SKM-1 (cell line): ENCODE results near the gene DHDDS.

Experiments used
- DNase-seq: peaks from one replicate; lab custom pipeline; 2025; ENCODE audit not compliant: unreplicated experiment; lab: John Stamatoyannopoulos, UW

The DHDDS gene

DNA sequence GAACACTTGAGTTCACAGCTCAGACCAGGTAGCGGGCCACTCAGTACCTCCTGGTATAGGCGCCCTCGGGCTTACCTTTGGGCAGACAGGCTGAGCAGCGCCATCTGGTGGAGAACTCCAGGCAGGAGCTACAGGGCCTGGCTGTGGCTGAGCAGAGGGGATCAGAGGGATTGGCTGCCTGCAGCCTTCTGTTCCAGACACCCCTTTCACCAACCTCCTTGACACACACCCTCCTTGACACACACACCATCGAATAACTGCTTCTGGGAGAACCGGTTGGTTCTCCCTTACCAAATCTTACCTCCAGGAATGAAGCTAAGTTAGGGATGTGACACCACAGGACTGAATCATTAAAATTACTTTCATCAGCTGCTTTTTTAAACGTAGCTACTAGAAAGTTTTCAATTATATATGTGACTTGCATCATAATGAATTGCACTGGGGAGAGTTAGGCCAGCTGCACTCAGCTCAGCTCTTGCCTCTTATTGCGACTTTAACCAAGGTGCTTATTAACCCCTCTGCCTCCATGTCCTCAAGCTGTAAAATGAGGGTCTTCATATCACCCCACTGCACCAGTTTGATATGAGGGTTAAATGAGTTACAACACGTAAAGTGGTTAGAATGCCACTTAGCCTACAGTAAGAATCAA, 14.9 kb upstream of the DHDDS start:
- DNase-seq = peak; percentile 23

- DNase-seq = no peak
Measured at GRCh38 chr1:26418865-26419349, 13.2 kb upstream of the DHDDS start.

GRCh38 chr1:26419494-26419893, 12.6 kb upstream of the DHDDS start:
- no peak for DNase-seq

GRCh38 chr1:26429721-26430120, 2.4 kb upstream of the DHDDS start:
- no peak for DNase-seq

- no peak for DNase-seq
Measured at GRCh38 chr1:26432793-26433192, 672 bp downstream of the DHDDS start.

DNA sequence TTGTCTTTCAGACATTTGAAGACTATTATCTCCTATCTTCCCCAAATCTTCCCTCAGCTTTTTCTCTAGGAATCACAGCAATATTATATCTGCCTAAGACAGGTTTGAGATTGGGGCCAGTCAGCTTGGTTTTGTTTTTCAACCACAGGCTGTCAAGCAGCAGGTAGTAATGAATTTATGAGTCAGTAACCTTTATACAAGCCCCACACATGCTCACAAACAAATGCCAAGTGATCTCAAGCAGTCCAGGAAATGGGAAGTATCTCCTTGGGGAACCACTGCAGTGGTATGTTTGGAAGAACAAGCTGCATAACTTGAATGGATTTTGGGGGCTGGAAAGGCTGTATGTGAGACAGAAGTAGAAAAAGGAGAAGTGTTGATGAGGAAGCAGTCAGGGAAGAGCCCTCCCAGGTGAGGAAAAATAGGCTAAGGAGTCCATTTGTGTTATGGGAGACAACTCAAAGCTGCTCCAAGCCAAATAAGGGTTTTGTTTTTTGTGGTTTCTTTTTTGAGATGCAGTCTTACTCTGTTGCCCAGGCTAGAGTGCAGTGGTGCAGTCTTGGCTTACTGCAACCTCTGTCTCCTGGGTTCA, 2.1 kb downstream of the DHDDS start:
- no peak for DNase-seq

GRCh38 chr1:26438041-26438440, 5.9 kb downstream of the DHDDS start:
- DNase-seq = no peak

GRCh38 chr1:26440259-26440658, 8.1 kb downstream of the DHDDS start:
- DNase-seq = no peak

GRCh38 chr1:26449868-26450267, 17.7 kb downstream of the DHDDS start:
- no peak for DNase-seq

DNA sequence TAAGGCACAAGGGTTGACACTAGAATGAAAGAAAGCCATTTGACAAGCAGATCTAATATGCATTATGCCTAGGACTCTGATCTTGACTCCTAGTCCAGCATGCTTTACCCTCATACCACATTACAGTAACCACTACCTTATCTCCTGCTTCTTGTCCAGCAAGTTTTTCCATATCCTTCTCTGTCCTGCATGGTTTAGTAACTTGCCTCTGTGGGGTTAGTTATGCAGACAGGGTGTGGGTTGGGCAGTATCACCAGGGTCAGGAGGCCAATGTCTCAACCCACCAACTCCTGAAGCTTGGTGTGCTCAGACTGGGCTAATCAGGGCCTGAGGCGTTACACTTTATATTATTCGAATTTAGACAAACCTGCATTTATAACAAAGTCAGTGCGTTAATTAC, 18.8 kb downstream of the DHDDS start:
- no peak for DNase-seq

DNA sequence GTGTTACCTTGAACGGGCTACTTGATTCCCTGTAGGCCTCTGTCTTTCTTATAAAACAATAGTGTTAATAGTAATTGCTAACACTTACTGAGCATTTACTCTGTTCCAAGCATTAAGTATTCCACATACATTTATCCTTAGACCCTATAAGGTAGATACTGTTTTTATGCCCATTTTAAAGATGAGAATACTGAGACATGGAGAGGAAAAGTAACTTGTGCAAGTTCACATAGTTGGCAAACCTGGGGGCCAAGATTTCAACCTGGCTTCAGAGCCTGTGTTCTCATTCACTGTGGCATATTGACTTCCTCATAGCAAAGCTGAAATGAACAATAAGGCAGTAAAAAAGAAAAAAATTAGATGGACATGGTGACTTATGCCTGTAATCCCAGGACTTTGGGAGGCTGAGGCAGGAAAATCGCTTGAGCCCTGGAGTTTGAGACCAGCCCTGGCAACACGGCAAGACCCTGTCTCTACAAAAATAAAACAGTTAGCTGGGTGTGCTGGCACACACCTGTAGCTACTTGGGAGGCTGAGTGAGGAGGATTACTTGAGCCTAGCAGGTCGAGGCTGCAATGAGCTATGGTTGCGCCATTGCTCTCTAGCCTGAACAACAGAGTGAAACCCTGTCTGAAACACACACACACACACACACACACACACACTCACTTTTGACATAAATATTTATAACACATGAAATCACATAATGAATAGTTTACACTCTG, 20.5 kb downstream of the DHDDS start:
- no peak for DNase-seq

- DNase-seq = no peak
Measured at GRCh38 chr1:26459148-26459547, 27.0 kb downstream of the DHDDS start.

GRCh38 chr1:26459573-26460031, 27.5 kb downstream of the DHDDS start:
- no peak for DNase-seq

DNA sequence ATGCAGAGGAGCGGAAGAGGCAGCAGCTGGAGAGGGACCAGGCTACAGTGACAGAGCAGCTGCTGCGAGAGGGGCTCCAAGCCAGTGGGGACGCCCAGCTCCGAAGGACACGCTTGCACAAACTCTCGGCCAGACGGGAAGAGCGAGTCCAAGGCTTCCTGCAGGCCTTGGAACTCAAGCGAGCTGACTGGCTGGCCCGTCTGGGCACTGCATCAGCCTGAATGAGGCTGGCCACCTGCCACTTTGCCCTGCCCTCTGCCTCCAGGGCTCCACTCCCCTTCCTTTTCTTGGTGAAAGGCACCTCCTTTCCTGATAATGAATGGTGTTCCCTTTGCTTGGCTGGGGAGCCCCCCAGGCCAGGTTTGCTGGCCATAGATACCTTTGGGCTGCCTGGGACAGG, 36.8 kb downstream of the DHDDS start:
- DNase-seq = no peak

- no peak for DNase-seq
Measured at GRCh38 chr1:26469558-26469957, 37.4 kb downstream of the DHDDS start.

GRCh38 chr1:26470878-26471497, 38.9 kb downstream of the DHDDS start:
- DNase-seq = no peak

DNA sequence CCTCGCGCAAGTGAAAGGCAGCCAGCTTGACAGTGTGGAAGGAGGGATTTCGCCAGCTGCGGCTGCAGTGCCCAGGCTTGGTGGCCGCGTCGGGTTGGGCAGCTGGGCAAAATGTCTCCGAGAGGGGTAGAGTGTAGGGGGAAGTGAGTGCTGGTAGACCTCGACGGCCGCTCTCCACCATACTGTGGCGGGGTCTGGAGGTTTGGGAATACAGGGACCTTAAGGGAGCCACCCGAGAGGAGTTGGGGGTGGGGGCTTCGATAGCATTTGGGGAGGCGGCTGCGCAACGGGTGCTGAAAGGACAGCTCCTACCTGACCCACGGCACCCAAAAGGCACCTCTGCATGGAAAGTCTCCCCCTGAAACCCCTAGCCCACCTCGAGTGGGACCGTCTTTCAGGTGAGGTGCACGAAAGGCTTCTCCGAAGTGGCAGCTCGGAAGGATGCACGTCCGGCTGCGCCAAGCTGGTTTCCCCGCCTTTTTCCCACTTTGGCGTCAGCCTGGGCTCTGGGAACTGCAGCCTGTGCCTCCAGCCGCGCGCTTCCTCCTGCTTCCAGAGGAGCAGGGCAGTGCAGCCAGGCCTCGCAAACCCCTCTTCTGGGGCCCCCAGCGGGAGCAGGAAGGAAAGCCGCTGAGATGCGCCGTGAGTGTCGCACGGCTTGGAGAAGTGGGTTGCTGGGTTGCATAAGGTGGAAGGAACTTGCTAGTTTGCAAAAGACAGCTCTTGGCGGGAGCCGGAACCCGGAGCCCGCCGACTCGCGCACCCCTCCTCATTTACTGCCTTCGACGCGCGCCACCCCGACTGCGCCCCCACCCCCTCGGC, 39.6 kb downstream of the DHDDS start:
- DNase-seq = peak; percentile 98

- DNase-seq = peak; percentile 98
Measured at GRCh38 chr1:26472320-26472900, 40.3 kb downstream of the DHDDS start, which contains the start of gene HMGN2. TSS of gene HMGN2 (plus strand) at chr1:26472440. CDS start at chr1:26472613, 173 bp downstream.

DNA sequence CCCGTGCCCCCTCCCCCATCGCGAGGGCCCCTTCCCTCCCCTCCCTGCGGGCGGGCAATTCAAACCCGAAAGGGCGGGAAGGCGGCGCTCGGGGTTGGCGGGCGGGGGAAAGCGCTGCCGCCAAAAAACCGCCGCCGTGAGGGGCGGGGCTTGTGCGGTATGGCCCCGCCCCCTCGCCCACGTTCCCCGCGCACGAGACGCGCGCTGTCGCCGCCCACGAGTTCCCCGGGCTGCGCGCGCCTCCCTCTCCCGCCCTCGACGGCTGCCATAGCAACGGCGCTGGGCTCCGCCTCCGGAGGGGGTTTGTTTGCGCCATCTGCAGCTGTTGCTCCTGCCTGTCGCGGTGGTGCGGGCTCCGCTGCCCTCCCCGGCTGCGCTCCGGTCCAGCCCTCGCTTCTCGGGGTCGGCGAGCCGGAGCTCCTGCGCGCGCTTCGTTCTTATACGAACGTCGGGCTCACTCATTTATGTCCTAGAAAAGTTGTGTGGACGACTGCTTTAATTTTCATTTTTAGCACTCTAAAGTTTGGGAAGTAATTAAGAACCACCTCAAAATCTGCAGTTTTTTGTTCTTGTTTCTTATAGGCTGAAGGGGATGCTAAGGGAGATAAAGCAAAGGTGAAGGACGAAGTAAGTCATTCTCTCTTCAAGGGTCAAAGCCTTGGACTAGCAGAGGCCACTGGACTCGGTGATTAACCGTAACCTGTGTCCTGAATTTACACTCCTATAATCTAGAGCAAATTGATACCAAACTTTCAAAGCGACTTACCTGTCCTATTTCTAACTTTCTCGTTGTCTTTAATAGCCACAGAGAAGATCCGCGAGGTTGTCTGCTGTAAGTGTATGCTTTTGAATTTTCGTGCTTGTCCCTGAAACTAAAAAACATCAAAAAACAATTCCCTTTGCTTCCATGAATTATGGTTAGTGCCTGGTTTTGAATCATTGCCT, 41.1 kb downstream of the DHDDS start:
- peak; percentile 78 for DNase-seq
